Adrenal gland (tissue), 12 donors: Measurements from ENCODE around the gene KCNIP3. TPM values are rescaled to one million over a fixed set of nuclear protein-coding genes. Genes with fewer than 3 reads are reported as not detected.

Experiments used
- DNase-seq, 7 donors: peaks; one replicate each; pipeline ENCODE4 v3.0.0-alpha.2; 2019 to 2020
- H3K27ac ChIP-seq, 5 donors: fragments of 200-600 bp; sonication (generic) in 4 of 5; 1 replicate in 3 of 5; 2 replicates in 2 of 5; pipeline versions ENCODE4 v1.5.1 to v1.8.0; 2016 to 2020; ENCODE audit warnings: mild to moderate bottlenecking in 1 of 5
- H3K27me3 ChIP-seq: fragments of 200-600 bp; 2 replicates; pipeline ENCODE4 v1.8.0; 2021
- H3K36me3 ChIP-seq, 2 donors: fragments of 200-600 bp; replicated peaks in 1 of 2; 1 replicate in 1 of 2; 2 replicates in 1 of 2; pipeline versions ENCODE4 v1.5.1 to v1.8.0; 2018 to 2022
- H3K4me1 ChIP-seq, 2 donors: fragments of 200-600 bp; replicated peaks in 1 of 2; 1 replicate in 1 of 2; 2 replicates in 1 of 2; pipeline versions ENCODE4 v1.5.1 to v1.8.0; 2018 to 2021
- H3K4me3 ChIP-seq, 4 donors: fragments of 200-600 bp; sonication (generic) in 3 of 4; one replicate each; pipeline ENCODE4 v1.5.1; 2016 to 2018
- H3K9me3 ChIP-seq, 3 donors: fragments of 200-600 bp; sonication (generic) in 1 of 3; replicated peaks in 1 of 3; 1 replicate in 2 of 3; 2 replicates in 1 of 3; pipeline versions ENCODE4 v1.5.1 to v1.8.0; 2016 to 2021
- CTCF ChIP-seq, 6 experiments: fragments of 450-650 bp in 4 of 6; fragments of 200-600 bp in 2 of 6; sonication (generic) in 1 of 6; IDR thresholded peaks; 1 replicate in 5 of 6; 2 replicates in 1 of 6; pipeline versions ENCODE4 v1.5.1 to v1.8.0; 2016 to 2021; ENCODE audit warnings: antibody characterized with exemption in 6 of 6, mild to moderate bottlenecking in 2 of 6, moderate library complexity in 1 of 6
- POLR2A ChIP-seq, 2 donors: fragments of 450-650 bp; IDR thresholded peaks; one replicate each; pipeline ENCODE4 v1.6.1; 2017; ENCODE audit warnings: antibody characterized with exemption in 2 of 2, mild to moderate bottlenecking in 2 of 2, moderate library complexity in 1 of 2
- WGBS, 4 donors: extraction: QIAGEN DNeasy Blood & Tissue Kit in 2 of 4; methylation state at CpG; one replicate each; pipeline versions ENCODE4 v1.1.5 to v1.1.7; 2013 to 2017; 5-methylcytosine and 5-hydroxymethylcytosine counted together
- intact Hi-C, 2 donors: fragments of 100-400 bp; cut with DNase I; formaldehyde crosslinking; loops; one replicate each; pipeline versions ENCODE4 v1.14.1 to v1.15.0; 2022 to 2023
- polyA plus RNA-seq, 3 donors: library from polyadenylated mRNA; stranded (reverse); fragments of 200-250 nt in 2 of 3; fragments of 350-450 nt in 1 of 3; fragmentation: Illumina TruSeq in 1 of 3; extraction: RNeasy Lipid Tissue Mini Kit (QIAGEN cat#74804) in 1 of 3; gene quantifications; one replicate each; pipeline ENCODE4 v1.2.3, GENCODE V29; 2013 to 2014
- total RNA-seq, 9 donors: library from RNA; depleted of rRNA in 4 of 9; stranded (reverse); fragments of >200 nt in 4 of 9; fragments of 120-200 nt in 1 of 9; fragmentation: NEBNext Ultra II Directional in 1 of 9; extraction: Animal tissue kit (Norgen Biotek cat#: 25700) in 1 of 9; gene quantifications; one replicate each; pipeline versions ENCODE4 v1.1.0 to v1.2.4, GENCODE V29; 2013 to 2023
- donor health status: healthy with polysubstance abuse.
- donor health status: Bipolar disorder and iron deficiency.
- donor health status: DM: yes; HTN: yes; CAD: no.
- donor health status: DM: no; HTN: no; CAD: no.
- donor health status: DM: no; HTN: no; CAD: no.
- donor health status: DM: yes; HTN: yes; CAD: no.

The KCNIP3 gene
- total and polyA plus RNA-seq, 12 donors: 0.54 to 6.3 (median 1.7) TPM

DNA sequence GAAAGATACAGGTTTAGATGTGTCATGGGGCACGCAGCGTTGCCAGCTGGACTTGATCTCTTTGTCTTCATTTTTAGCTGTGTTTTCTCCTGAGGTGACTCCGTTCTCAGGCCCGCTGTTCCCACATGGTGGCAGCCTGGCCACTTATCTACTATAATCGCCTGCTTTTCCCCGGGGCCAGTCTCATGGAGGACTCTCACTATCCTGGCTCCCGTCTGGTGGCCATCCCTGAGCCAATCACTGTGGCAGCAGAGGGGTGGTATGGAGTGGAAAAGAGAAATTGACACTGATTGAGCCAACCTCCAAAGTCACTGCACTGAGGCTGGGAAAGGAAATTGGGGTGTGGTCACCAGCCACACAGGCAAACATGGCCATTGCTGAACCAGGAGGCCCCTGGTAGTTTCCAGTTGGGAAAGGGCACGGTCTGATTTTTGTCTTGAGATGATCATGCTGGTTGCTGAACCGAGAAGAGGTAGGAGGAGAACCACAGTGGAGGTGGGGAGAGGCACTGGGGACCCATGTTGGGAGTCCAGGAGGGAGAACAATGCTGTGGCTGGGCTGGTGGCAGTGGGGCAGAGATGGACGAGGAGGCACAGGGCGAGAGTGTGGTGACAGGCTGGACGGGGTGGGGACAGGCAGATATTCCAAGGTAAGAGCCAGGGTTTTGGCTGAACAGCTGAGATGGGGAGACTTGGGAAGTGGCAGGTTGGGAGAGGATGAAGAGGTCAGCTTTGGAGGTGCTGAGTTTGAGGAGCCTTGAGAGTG, 45.6 kb downstream of the KCNIP3 start:
- DNase-seq: no peak
- TF ChIP-seq POLR2A (IDR thresholded peaks at IDR 0.05) (no peak), CTCF (IDR thresholded peaks at IDR 0.05) (no peak)
- no peak overlapping the region for H3K27ac ChIP-seq
- H3K4me3 ChIP-seq: no peak overlapping the region
- H3K9me3 ChIP-seq: no peaks in the 10 kb centered on the region
- H3K27me3 ChIP-seq: no peaks in the 10 kb centered on the region
- intact Hi-C loops: no loop called here
- no peaks in the 10 kb centered on the region for H3K36me3 ChIP-seq
- WGBS, 4 donors: 72 to 84% (median 81%) methylated on average over 12 of the region's 12 CpGs
- H3K4me1 ChIP-seq: peaks cover 0 to 11% of the 10 kb centered on the region in 2 donors

DNA sequence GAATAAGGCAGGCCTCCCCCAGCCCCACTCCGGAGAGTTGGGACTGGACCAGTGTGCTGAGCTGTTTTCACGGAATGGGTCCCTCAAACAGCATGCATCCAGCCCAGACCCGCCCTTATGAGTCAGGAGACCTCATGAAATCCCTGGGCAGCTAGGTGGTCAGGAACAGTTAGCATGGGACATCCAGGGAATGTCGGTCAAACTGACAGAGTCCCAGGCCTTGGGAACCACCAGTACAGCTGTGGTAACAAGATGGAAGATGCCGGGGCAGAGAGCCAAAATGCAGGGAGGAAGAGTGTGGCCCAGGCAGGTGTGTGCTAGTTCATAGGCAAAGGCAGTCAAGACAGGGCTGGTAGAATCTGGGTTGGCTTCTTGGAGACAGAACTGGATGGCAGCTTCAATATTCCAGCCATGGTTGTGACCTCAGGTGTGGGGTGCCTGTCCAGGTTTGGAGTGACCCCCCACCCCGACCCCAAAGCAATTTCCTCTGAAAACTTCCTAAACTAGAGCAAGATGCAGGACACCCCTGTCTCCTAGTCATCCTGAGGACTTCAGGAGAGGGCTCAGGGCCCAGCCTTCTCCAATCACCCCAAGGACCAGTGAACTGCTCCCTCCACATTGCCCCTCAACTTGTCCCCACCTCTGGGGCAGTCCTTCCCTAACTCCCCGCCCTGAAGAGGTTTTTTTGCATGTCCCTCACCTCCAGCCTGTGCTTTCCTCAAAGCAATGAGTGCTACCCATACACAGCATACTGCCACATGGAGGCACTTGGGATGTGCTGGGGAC, 46.5 kb downstream of the KCNIP3 start:
- H3K36me3 ChIP-seq: no peaks in the 10 kb centered on the region
- intact Hi-C loops: no loop called here
- no peak overlapping the region for H3K4me3 ChIP-seq
- WGBS, 4 donors: 64 to 82% (median 77%) methylated on average over 5 to 7 of the region's 7 CpGs
- no peaks in the 10 kb centered on the region for H3K9me3 ChIP-seq
- no peak overlapping the region for H3K27ac ChIP-seq
- H3K4me1 ChIP-seq: peaks cover 0 to 11% of the 10 kb centered on the region in 2 donors
- H3K27me3 ChIP-seq: no peaks in the 10 kb centered on the region
- no peak for TF ChIP-seq CTCF (IDR thresholded peaks at IDR 0.05)
- DNase-seq: no peak

- TF ChIP-seq CTCF (IDR thresholded peaks at IDR 0.05): no peak
- no peak for TF ChIP-seq POLR2A (IDR thresholded peaks at IDR 0.05)
- H3K4me1 ChIP-seq: peaks cover 0 to 11% of the 10 kb centered on the region in 2 donors
- no peak overlapping the region for H3K4me3 ChIP-seq
- 72 to 82% (median 76%) methylated on average over 12 of the region's 12 CpGs for WGBS, 4 donors
- no peaks in the 10 kb centered on the region for H3K9me3 ChIP-seq
- H3K27ac ChIP-seq: no peak overlapping the region
- H3K27me3 ChIP-seq: no peaks in the 10 kb centered on the region
- no peak for DNase-seq
- H3K36me3 ChIP-seq: no peaks in the 10 kb centered on the region
- intact Hi-C loops: no loop called here
These were observed 47.1 kb downstream of the KCNIP3 start for GRCh38 chr2:95344215-95344583.

- intact Hi-C loops: no loop called here
- 78 to 84% (median 81%) methylated on average over 3 to 4 of the region's 4 CpGs for WGBS, 4 donors
- Histone ChIP-seq H3K4me1 (peaks cover 0 to 11% of the 10 kb centered on the region in 2 donors), H3K4me3 (no peak overlapping the region), H3K27ac (no peak overlapping the region), H3K9me3 (no peaks in the 10 kb centered on the region), H3K27me3 (no peaks in the 10 kb centered on the region), H3K36me3 (no peaks in the 10 kb centered on the region)
- DNase-seq: peak in 1 of 7 donors; percentile 18
- no peak for TF ChIP-seq POLR2A (IDR thresholded peaks at IDR 0.05)
- TF ChIP-seq CTCF (IDR thresholded peaks at IDR 0.05): no peak
These were observed 47.5 kb downstream of the KCNIP3 start for GRCh38 chr2:95344656-95345055.
